GM23338 (cell line): Measurements from ENCODE around the gene ZAP70. TPM values are rescaled to one million over a fixed set of nuclear protein-coding genes. Genes with fewer than 3 reads are reported as not detected.

Experiments used
- ATAC-seq: fragments of 200-7000 bp; cut with Tn5 transposase; 3 replicates; pipeline ENCODE4 v1.9.1; 2020
- DNase-seq: peaks from one replicate; pipeline ENCODE4 v3.0.0-alpha.2; 2015; ENCODE audit warnings: low spot score
- H2AFZ ChIP-seq: fragments of 200-600 bp; sonication (generic); 2 replicates; pipeline ENCODE4 v1.8.0; 2016; ENCODE audit warnings: antibody characterized with exemption, mild to moderate bottlenecking, moderate library complexity
- H3F3A ChIP-seq: fragments of 200-600 bp; sonication (generic); replicated peaks from 2 replicates; pipeline ENCODE4 v1.8.0; 2017; ENCODE audit warnings: antibody characterized with exemption, mixed run types, low read depth
- H3K27ac ChIP-seq: fragments of 200-600 bp; sonication (generic); 2 replicates; pipeline ENCODE4 v1.6.1; 2016; ENCODE audit warnings: low read depth
- H3K27me3 ChIP-seq: fragments of 200-600 bp; sonication (generic); 2 replicates; pipeline ENCODE4 v1.8.0; 2016; ENCODE audit warnings: mild to moderate bottlenecking, mixed run types, moderate library complexity; ENCODE audit not compliant: insufficient read depth
- H3K36me3 ChIP-seq: fragments of 200-600 bp; sonication (generic); 2 replicates; pipeline ENCODE4 v1.8.0; 2016; ENCODE audit warnings: mild to moderate bottlenecking; ENCODE audit not compliant: insufficient read depth
- H3K4me1 ChIP-seq: fragments of 200-600 bp; sonication (generic); 2 replicates; pipeline ENCODE4 v1.8.0; 2016; ENCODE audit warnings: mild to moderate bottlenecking, moderate library complexity; ENCODE audit not compliant: insufficient read depth
- H3K4me2 ChIP-seq: fragments of 200-600 bp; sonication (generic); 2 replicates; pipeline ENCODE4 v1.7.1; 2017; ENCODE audit warnings: mixed run types
- H3K4me3 ChIP-seq: fragments of 200-600 bp; sonication (generic); 2 replicates; pipeline ENCODE4 v1.6.1; 2016; ENCODE audit warnings: mixed run types
- H3K79me2 ChIP-seq: fragments of 200-600 bp; sonication (generic); replicated peaks from 2 replicates; pipeline ENCODE4 v1.8.0; 2017; ENCODE audit warnings: mild to moderate bottlenecking; ENCODE audit not compliant: insufficient read depth
- H3K9me2 ChIP-seq: fragments of 200-600 bp; sonication (generic); 2 replicates; pipeline ENCODE4 v1.8.0; 2017; ENCODE audit not compliant: insufficient read depth
- H4K20me1 ChIP-seq: fragments of 200-600 bp; sonication (generic); replicated peaks from 2 replicates; pipeline ENCODE4 v1.8.0; 2017; ENCODE audit warnings: mild to moderate bottlenecking; ENCODE audit not compliant: insufficient read depth
- H3K27ac Mint-ChIP-seq: 2 replicates; pipeline ENCODE4 v1.8.0; 2020; ENCODE audit warnings: inconsistent platforms, mild to moderate bottlenecking, moderate library complexity, mixed read lengths
- H3K27me3 Mint-ChIP-seq: 3 replicates; pipeline ENCODE4 v1.8.0; 2022; ENCODE audit warnings: low read depth, mild to moderate bottlenecking, moderate library complexity, mixed read lengths, inconsistent platforms; ENCODE audit not compliant: insufficient read depth, poor library complexity
- H3K36me3 Mint-ChIP-seq: 3 replicates; pipeline ENCODE4 v1.8.0; 2021; ENCODE audit warnings: low read depth, mild to moderate bottlenecking, inconsistent platforms, moderate library complexity, mixed read lengths
- H3K4me1 Mint-ChIP-seq: 3 replicates; pipeline ENCODE4 v1.8.0; 2020; ENCODE audit warnings: mild to moderate bottlenecking, inconsistent platforms, mixed read lengths
- H3K4me3 Mint-ChIP-seq: 3 replicates; pipeline ENCODE4 v1.8.0; 2021; ENCODE audit warnings: moderate library complexity, mild to moderate bottlenecking, inconsistent platforms, mixed read lengths
- H3K9me3 Mint-ChIP-seq: 3 replicates; pipeline ENCODE4 v1.8.0; 2020; ENCODE audit warnings: moderate library complexity, mild to moderate bottlenecking, inconsistent platforms, mixed read lengths
- CREB1 ChIP-seq: fragments of 250-450 bp; sonication (Bioruptor Pico); IDR thresholded peaks from 2 replicates; pipeline ENCODE4 v1.5.0; 2020; ENCODE audit warnings: low read depth, mild to moderate bottlenecking, moderate library complexity
- EZH2 ChIP-seq: fragments of 200-600 bp; sonication (generic); IDR thresholded peaks from one replicate; pipeline ENCODE4 v1.8.0; 2017; ENCODE audit warnings: antibody characterized with exemption, mild to moderate bottlenecking, low read depth; ENCODE audit not compliant: unreplicated experiment
- EZH2phosphoT487 ChIP-seq: fragments of 200-600 bp; sonication (generic); IDR thresholded peaks from one replicate; pipeline ENCODE4 v1.8.1; 2018; ENCODE audit warnings: antibody characterized with exemption; ENCODE audit not compliant: unreplicated experiment
- JUNB ChIP-seq: IDR thresholded peaks from one replicate; pipeline ENCODE4 v1.6.1; 2016; ENCODE audit warnings: antibody characterized with exemption; ENCODE audit not compliant: unreplicated experiment
- NANOG ChIP-seq: IDR thresholded peaks from 2 replicates; pipeline ENCODE4 v1.6.1; 2016; ENCODE audit warnings: antibody characterized with exemption, borderline replicate concordance
- POLR2AphosphoS5 ChIP-seq: IDR thresholded peaks from 2 replicates; pipeline ENCODE4 v1.6.1; 2016; ENCODE audit warnings: antibody characterized with exemption, low read depth
- REST ChIP-seq: IDR thresholded peaks from one replicate; pipeline ENCODE4 v1.6.1; 2018; ENCODE audit warnings: antibody characterized with exemption; ENCODE audit not compliant: unreplicated experiment
- ZNF114 ChIP-seq: fragments of 250-450 bp; sonication (Bioruptor Pico); IDR thresholded peaks from 2 replicates; pipeline ENCODE4 v1.5.0; 2020; ENCODE audit warnings: mild to moderate bottlenecking, moderate library complexity
- ZNF331 ChIP-seq: fragments of 250-450 bp; sonication (Bioruptor Pico); IDR thresholded peaks from 2 replicates; pipeline ENCODE4 v1.5.0; 2020; ENCODE audit warnings: low read depth, mild to moderate bottlenecking, moderate library complexity
- ZNF462 ChIP-seq: fragments of 250-450 bp; sonication (Bioruptor Pico); IDR thresholded peaks from 2 replicates; pipeline ENCODE4 v1.5.0; 2020; ENCODE audit warnings: mild to moderate bottlenecking, moderate library complexity
- polyA plus RNA-seq: library from polyadenylated mRNA; unstranded; fragments of >200 nt; fragmentation: Nextera tagmentation; extraction: Ambion mirVana; gene quantifications from 2 replicates; pipeline ENCODE4 v1.2.1, GENCODE V29; 2016
- total RNA-seq: library from RNA; depleted of rRNA; stranded (reverse); fragments of >200 nt; shearing (Covaris generic); gene quantifications from 2 replicates; pipeline ENCODE4 v1.2.3, GENCODE V29; 2014
- TF ChIP-seq, protein P1 (sequence below), 2 experiments: fragments of 200-600 bp in 1 of 2; sonication (generic) in 1 of 2; conservative IDR thresholded peaks; 2 replicates each; pipeline versions ENCODE4 v1.5.1 to v1.6.1; 2016 to 2017; ENCODE audit warnings: antibody characterized with exemption in 2 of 2, low read depth in 2 of 2, mild to moderate bottlenecking in 2 of 2, moderate library complexity in 1 of 2

Gene ZAP70
- total and polyA plus RNA-seq, 2 experiments from 2014 or later: 0.42 TPM; not detected in 1

- no peaks in the 10 kb centered on the region for H3F3A ChIP-seq
- TF ChIP-seq ZNF331 (CRISPR knock-in tag) (no peak), EZH2 (no peak), JUNB (no peak), ZNF114 (no peak), ZNF462 (CRISPR knock-in tag) (no peak), NANOG (no peak), POLR2AphosphoS5 (no peak), EZH2phosphoT487 (no peak), REST (no peak), CREB1 (CRISPR knock-in tag) (peak; percentile 3; the same call in 1 of the 2 replicates)
- TF ChIP-seq, protein P1, sequence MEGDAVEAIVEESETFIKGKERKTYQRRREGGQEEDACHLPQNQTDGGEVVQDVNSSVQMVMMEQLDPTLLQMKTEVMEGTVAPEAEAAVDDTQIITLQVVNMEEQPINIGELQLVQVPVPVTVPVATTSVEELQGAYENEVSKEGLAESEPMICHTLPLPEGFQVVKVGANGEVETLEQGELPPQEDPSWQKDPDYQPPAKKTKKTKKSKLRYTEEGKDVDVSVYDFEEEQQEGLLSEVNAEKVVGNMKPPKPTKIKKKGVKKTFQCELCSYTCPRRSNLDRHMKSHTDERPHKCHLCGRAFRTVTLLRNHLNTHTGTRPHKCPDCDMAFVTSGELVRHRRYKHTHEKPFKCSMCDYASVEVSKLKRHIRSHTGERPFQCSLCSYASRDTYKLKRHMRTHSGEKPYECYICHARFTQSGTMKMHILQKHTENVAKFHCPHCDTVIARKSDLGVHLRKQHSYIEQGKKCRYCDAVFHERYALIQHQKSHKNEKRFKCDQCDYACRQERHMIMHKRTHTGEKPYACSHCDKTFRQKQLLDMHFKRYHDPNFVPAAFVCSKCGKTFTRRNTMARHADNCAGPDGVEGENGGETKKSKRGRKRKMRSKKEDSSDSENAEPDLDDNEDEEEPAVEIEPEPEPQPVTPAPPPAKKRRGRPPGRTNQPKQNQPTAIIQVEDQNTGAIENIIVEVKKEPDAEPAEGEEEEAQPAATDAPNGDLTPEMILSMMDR (conservative IDR thresholded peaks at IDR 0.05; ENCODE audit: low read depth in 2 of 2): peak; percentile 58 to 77
- no peaks in the 10 kb centered on the region for H3K36me3 ChIP-seq
- Mint-ChIP-seq H3K9me3 (no peaks in the 10 kb centered on the region), H3K27me3 (peaks cover 9% of the 10 kb centered on the region), H3K27ac (no peak overlapping the region), H3K4me1 (peaks cover 12% of the 10 kb centered on the region), H3K4me3 (no peak overlapping the region), H3K36me3 (no peaks in the 10 kb centered on the region)
- no peaks in the 10 kb centered on the region for H4K20me1 ChIP-seq
- peak overlapping the region; percentile 93; the same call in 1 of the 2 replicates for H2AFZ ChIP-seq
- H3K4me1 ChIP-seq: 0 out of 2 replicates have a peak, but pooled peaks cover 3% of the 10 kb centered on the region
- no peak overlapping the region for H3K4me3 ChIP-seq
- ATAC-seq (peak; percentile 90), DNase-seq (peak; percentile 87)
- H3K27me3 ChIP-seq: no peaks in the 10 kb centered on the region
- no peaks in the 10 kb centered on the region for H3K79me2 ChIP-seq
- no peak overlapping the region for H3K27ac ChIP-seq
- H3K4me2 ChIP-seq: no peak overlapping the region
- H3K9me2 ChIP-seq: no peaks in the 10 kb centered on the region
Measured at GRCh38 chr2:97699765-97700444, 13.5 kb upstream of the ZAP70 start.
